Upper lobe of left lung (tissue), 6 donors: ENCODE results near the gene KIF25. TPM values are rescaled to one million over a fixed set of nuclear protein-coding genes. Genes with fewer than 3 reads are reported as not detected.
"Not testable (repeated sequence)": the region's sequence is repeated elsewhere in the genome, so short reads cannot be mapped to it uniquely, and the experiment has no call there.

Experiments
- ATAC-seq, 2 donors: fragments of 200-7000 bp; cut with Tn5 transposase; one replicate each; pipeline ENCODE4 v1.9.1; 2022; ENCODE audit warnings: mild to moderate bottlenecking in 2 of 2, moderate library complexity in 2 of 2; ENCODE audit not compliant: low FRiP score in 2 of 2
- DNase-seq, 2 donors: peaks; one replicate each; pipeline ENCODE4 v3.0.0-alpha.2; 2019 to 2020
- H3K27ac ChIP-seq, 4 donors: fragments of 200-600 bp; sonication (generic); one replicate each; pipeline ENCODE4 v1.5.1; 2016 to 2019
- H3K27me3 ChIP-seq, 4 donors: fragments of 200-600 bp; sonication (generic); one replicate each; pipeline ENCODE4 v1.5.1; 2017 to 2019
- H3K36me3 ChIP-seq, 4 donors: fragments of 200-600 bp; sonication (generic); one replicate each; pipeline ENCODE4 v1.5.1; 2016 to 2019
- H3K4me1 ChIP-seq, 4 donors: fragments of 200-600 bp; sonication (generic); one replicate each; pipeline ENCODE4 v1.5.1; 2018 to 2019
- H3K4me3 ChIP-seq, 4 donors: fragments of 200-600 bp; sonication (generic); one replicate each; pipeline ENCODE4 v1.5.1; 2017 to 2019; ENCODE audit warnings: mild to moderate bottlenecking in 2 of 4, moderate library complexity in 1 of 4
- H3K9me3 ChIP-seq, 4 donors: fragments of 200-600 bp; sonication (generic); one replicate each; pipeline ENCODE4 v1.5.1; 2018 to 2019
- CTCF ChIP-seq, 6 experiments: fragments of 450-650 bp in 4 of 6; fragments of 200-600 bp in 2 of 6; sonication (generic) in 2 of 6; IDR thresholded peaks; one replicate each; pipeline ENCODE4 v1.5.1; 2016 to 2019; ENCODE audit warnings: antibody characterized with exemption in 6 of 6
- EP300 ChIP-seq, 4 donors: sonication (generic); formaldehyde crosslinking; IDR thresholded peaks; one replicate each; pipeline ENCODE4 v1.5.1; 2017; ENCODE audit warnings: antibody characterized with exemption in 4 of 4, control low read depth in 2 of 4
- POLR2A ChIP-seq, 4 donors: fragments of 450-650 bp; IDR thresholded peaks; one replicate each; pipeline ENCODE4 v1.5.1; 2016 to 2017; ENCODE audit warnings: antibody characterized with exemption in 4 of 4, mild to moderate bottlenecking in 2 of 4
- POLR2AphosphoS5 ChIP-seq, 2 donors: sonication (generic); formaldehyde crosslinking; IDR thresholded peaks; one replicate each; pipeline ENCODE4 v1.5.1; 2017; ENCODE audit warnings: antibody characterized with exemption in 2 of 2
- WGBS, 2 donors: methylation state at CpG; one replicate each; pipeline ENCODE4 v1.1.5; 2017 to 2018; 5-methylcytosine and 5-hydroxymethylcytosine counted together
- total RNA-seq, 6 donors: library from RNA; depleted of rRNA in 4 of 6; stranded (reverse); fragments of >200 nt in 4 of 6; gene quantifications; one replicate each; pipeline versions ENCODE4 v1.1.0 to v1.2.1, GENCODE V29; 2016 to 2021
- donor health status: DM: no; HTN: no; CAD: no; lungs with moderate emphysema.
- donor health status: DM: no; HTN: yes; CAD: no; lungs with severe emphysema.

The KIF25 gene
- total RNA-seq, 6 donors from 2014 or later: 0.17 to 0.54 (median 0.30) TPM; not detected in 3

GRCh38 chr6:168075787-168076202 lies 78.3 kb downstream of the KIF25 start:
- H3K27ac ChIP-seq: no peak overlapping the region
- ATAC-seq (no peak), DNase-seq (peak in 1 of 2 donors; percentile 68)
- no peaks in the 10 kb centered on the region for H3K27me3 ChIP-seq
- H3K36me3 ChIP-seq: no peaks in the 10 kb centered on the region
- no peak overlapping the region for H3K4me3 ChIP-seq
- H3K4me1 ChIP-seq: no peaks in the 10 kb centered on the region
- TF ChIP-seq CTCF (IDR thresholded peaks at IDR 0.05) (no peak), POLR2A (IDR thresholded peaks at IDR 0.05) (no peak), EP300 (IDR thresholded peaks at IDR 0.05) (no peak), POLR2AphosphoS5 (IDR thresholded peaks at IDR 0.05) (no peak)
- no peaks in the 10 kb centered on the region for H3K9me3 ChIP-seq
- WGBS, 2 donors: 93 to 95% methylated on average over 22 to 32 of the region's 34 CpGs

DNA sequence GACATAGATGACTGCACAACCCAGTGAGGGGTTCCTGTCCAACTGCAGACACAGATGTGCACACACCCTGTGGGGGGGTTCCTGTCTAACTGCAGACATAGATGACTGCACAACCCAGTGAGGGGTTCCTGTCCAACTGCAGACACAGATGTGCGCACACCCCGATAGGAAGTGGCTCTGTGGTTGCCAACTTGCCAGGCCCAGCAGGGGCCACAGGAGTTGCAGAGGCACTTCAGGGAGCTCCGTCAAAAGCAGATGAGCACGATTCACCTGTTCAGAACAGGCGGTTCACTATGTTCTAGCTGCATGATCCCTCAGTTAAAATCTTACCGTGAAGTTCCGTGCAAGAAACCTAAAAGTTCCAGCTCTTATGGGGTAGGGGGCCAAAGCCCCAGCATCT lies 79.9 kb downstream of the KIF25 start:
- not testable (repeated sequence) for ATAC-seq, H3K27me3 ChIP-seq, H3K4me3 ChIP-seq, H3K4me1 ChIP-seq, DNase-seq, H3K36me3 ChIP-seq, H3K27ac ChIP-seq, H3K9me3 ChIP-seq
- WGBS, 2 donors: 81 to 94% methylated on average over 6 to 7 of the region's 7 CpGs

- no peak for ATAC-seq
- H3K4me3 ChIP-seq: no peak overlapping the region
- 57 to 66% methylated on average over 8 to 19 of the region's 21 CpGs for WGBS, 2 donors
Observed at GRCh38 chr6:168078175-168078942, 80.9 kb downstream of the KIF25 start.

GRCh38 chr6:168078943-168079405 lies 81.5 kb downstream of the KIF25 start, which contains the start of gene FRMD1:
FRMD1 (minus strand) TSS chr6:168079212; CDS start chr6:168079094, 118 bp downstream.
- Histone ChIP-seq H3K4me1 (peaks cover 0 to 6% (median 0%) of the 10 kb centered on the region in 4 donors), H3K27ac (no peak within 1 kb of the TSS), H3K4me3 (no peak within 1 kb of the TSS), H3K36me3 (no peaks in the 10 kb centered on the region), H3K27me3 (no peaks in the 10 kb centered on the region), H3K9me3 (no peaks in the 10 kb centered on the region)
- 91 to 100% methylated on average over 5 to 20 of the region's 21 CpGs for WGBS, 2 donors
- ATAC-seq (no peak), DNase-seq (peak in 1 of 2 donors; percentile 53)
- TF ChIP-seq POLR2AphosphoS5 (IDR thresholded peaks at IDR 0.05): no peak
- TF ChIP-seq POLR2A (IDR thresholded peaks at IDR 0.05): no peak
- TF ChIP-seq CTCF (IDR thresholded peaks at IDR 0.05): no peak

More at GRCh38 chr6:168078175-168078942, 80.9 kb downstream of the KIF25 start:
- peak in 1 of 2 donors; percentile 40 for DNase-seq
- Histone ChIP-seq H3K27me3 (no peaks in the 10 kb centered on the region), H3K9me3 (no peaks in the 10 kb centered on the region), H3K4me1 (peaks cover 0 to 6% (median 0%) of the 10 kb centered on the region in 4 donors), H3K27ac (no peak overlapping the region), H3K36me3 (no peaks in the 10 kb centered on the region)
- TF ChIP-seq CTCF (IDR thresholded peaks at IDR 0.05) (no peak), POLR2A (IDR thresholded peaks at IDR 0.05) (no peak), POLR2AphosphoS5 (IDR thresholded peaks at IDR 0.05) (no peak), EP300 (IDR thresholded peaks at IDR 0.05) (no peak)

DNA sequence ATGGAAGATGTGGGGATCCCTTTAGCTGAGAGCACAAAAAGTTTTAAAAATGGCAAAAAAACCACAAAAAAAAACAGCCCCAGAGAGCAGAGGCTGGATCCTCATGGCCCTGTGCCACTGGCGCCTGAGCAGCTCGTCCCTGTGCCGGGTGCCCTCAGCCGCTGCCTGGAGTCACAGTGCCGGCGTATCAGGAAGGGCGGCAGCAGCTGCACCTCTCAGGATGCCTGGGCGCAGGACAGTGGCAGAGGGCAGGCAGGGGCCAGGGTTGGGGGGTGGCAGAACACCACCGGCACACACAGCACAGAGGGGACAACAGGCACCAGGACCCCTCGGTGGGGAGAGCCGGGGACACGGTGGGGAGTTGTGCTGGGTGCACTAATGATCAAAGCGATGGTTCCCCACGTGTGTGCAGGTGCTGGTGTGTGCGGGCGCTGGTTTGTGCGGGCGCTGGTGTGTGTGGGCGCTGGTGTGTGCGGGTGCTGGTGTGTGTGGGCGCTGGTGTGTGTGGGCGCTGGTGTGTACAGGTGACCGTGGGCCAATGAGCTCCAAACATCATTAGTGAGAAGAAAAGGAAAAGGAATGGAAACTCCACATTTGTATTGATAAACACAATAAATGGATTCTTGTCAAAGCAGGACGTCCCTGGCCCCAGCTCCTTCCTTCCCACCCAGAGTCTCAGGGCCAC lies 83.1 kb downstream of the KIF25 start:
- no peaks in the 10 kb centered on the region for H3K27me3 ChIP-seq
- H3K4me3 ChIP-seq: no peak overlapping the region
- H3K9me3 ChIP-seq: no peaks in the 10 kb centered on the region
- no peak overlapping the region for H3K27ac ChIP-seq
- ATAC-seq: no peak
- no peaks in the 10 kb centered on the region for H3K36me3 ChIP-seq
- 83 to 86% methylated on average over 21 to 24 of the region's 24 CpGs for WGBS, 2 donors
- TF ChIP-seq CTCF (IDR thresholded peaks at IDR 0.05) (no peak), EP300 (IDR thresholded peaks at IDR 0.05) (no peak), POLR2AphosphoS5 (IDR thresholded peaks at IDR 0.05) (no peak), POLR2A (IDR thresholded peaks at IDR 0.05) (no peak)
- peak in 1 of 2 donors; percentile 73 for DNase-seq
- H3K4me1 ChIP-seq: peaks cover 0 to 6% (median 0%) of the 10 kb centered on the region in 4 donors
